ENCODE data around the gene RIN3.

GRCh38 chr14:92630367-92630766 lies 116.8 kb downstream of the RIN3 start:
- TF ChIP-seq CTCF (IDR thresholded peaks at IDR 0.05; ENCODE audit: insufficient read depth, low read depth, low read length) (no peak), EZH2 (IDR thresholded peaks at IDR 0.05; ENCODE audit: insufficient read depth, low read length) (no peak)

All from astrocyte (in vitro differentiated cells and primary cell).